ENCODE results near the gene SH3BGRL2.

GRCh38 chr6:79625746-79626145 lies 5.4 kb upstream of the SH3BGRL2 start:
- TF ChIP-seq CREB1 (IDR thresholded peaks at IDR 0.05) (no peak), PHF8 (conservative IDR thresholded peaks at IDR 0.05; ENCODE audit: low read depth, low read length) (no peak), CBX5 (IDR thresholded peaks at IDR 0.05; ENCODE audit: low read depth, low read length) (no peak), MAFK (IDR thresholded peaks at IDR 0.05; ENCODE audit: low read depth, low read length) (peak; percentile 88), POLR2AphosphoS5 (IDR thresholded peaks at IDR 0.05; ENCODE audit: low read depth, low read length) (no peak), TAF1 (IDR thresholded peaks at IDR 0.05; ENCODE audit: low read depth, low read length) (no peak)
- TF ChIP-seq, protein P1, sequence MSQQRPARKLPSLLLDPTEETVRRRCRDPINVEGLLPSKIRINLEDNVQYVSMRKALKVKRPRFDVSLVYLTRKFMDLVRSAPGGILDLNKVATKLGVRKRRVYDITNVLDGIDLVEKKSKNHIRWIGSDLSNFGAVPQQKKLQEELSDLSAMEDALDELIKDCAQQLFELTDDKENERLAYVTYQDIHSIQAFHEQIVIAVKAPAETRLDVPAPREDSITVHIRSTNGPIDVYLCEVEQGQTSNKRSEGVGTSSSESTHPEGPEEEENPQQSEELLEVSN (IDR thresholded peaks at IDR 0.05) = no peak

Measured in H1 (cell line).